HK-2 (cell line): Measurements from ENCODE around the gene CLRN1.
"Not testable (repeated sequence)": the region's sequence is repeated elsewhere in the genome, so short reads cannot be mapped to it uniquely, and the experiment has no call there.

Experiments used
- DNase-seq: peaks from one replicate; pipeline ENCODE4 v3.0.0-alpha.2; 2018; ENCODE audit not compliant: unreplicated experiment

CLRN1 gene, protein sequence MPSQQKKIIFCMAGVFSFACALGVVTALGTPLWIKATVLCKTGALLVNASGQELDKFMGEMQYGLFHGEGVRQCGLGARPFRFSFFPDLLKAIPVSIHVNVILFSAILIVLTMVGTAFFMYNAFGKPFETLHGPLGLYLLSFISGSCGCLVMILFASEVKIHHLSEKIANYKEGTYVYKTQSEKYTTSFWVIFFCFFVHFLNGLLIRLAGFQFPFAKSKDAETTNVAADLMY

DNA sequence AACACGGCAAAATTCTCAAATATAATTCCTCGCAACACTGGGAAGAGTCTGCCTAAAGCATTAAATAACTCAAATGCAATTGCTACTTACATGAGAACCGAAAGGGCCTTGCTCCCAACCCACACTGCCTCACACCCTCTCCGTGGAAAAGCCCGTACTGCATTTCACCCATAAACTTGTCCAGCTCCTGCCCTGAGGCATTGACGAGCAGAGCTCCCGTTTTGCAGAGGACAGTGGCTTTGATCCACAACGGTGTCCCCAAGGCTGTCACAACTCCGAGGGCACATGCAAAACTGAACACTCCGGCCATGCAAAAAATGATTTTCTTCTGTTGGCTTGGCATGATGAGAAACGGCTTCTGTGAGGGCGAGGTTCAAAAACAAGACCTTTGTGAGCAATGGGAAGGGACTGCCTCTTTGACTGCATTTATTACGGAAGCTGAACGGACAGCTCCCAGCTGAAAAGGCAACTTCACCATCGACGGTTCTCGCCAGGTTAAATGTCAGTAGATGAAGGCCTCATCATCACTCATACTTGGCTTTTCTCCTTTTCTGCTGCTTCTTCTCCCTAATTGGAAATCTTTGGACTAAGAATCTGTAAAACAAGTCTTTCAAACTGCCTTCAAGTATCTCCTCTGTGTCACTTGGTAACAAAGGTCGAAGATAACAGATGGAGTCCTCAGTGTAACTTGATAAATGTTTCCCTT, at the start of gene CLRN1:
Gene CLRN1, minus strand, starts transcription at position 362 of the 706 bp plus-strand sequence. Its CDS starts 19 bp downstream, at position 343.
- DNase-seq = no peak

DNA sequence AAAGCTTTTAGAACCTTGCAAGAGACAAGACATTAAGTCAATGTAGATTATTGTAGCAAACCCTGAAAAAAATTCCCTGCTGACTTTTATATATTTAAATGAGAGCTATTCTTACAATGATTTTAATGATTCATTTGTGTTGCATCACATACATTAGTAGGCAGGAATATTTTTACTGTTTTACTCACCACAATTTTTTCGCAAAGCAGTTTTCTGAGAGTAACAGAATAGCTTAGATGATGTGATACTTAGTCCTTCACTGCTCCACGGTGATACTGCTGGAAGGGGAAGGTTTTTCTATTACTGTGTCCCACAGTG, 43.9 kb upstream of the CLRN1 start:
- DNase-seq = no peak

DNA sequence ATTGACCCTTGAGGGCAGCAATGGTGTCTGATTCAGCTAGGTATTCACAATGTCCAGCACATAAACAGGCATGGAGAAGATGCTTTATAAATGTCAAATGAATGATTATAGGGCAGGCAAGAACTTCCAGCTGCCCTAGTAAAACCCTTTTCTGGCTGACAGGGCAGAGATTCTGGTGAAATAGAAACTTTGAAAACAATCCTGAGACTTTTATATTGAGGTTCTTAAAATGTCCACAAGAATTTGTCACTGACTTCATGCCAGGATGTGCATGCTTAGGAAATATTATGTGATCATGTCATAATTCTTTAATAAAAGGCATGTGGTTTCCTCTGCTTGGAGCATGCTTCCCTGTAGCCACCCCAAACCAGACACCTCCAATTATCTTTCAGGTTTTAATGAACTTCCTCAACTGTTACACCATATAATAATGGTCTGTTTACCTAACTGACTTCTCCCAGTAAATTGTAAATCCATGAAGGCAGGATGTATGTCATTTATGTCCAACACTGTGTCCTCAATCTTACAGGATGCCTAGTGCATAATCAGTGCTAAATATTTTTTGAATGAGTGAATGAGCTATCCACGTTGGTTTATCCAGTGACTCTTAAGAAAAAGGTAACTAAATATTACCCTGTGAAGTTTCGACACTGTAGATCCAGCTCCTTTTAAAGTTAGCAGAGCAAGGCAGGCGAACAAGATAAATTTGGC, 43.4 kb upstream of the CLRN1 start:
- DNase-seq = no peak

DNA sequence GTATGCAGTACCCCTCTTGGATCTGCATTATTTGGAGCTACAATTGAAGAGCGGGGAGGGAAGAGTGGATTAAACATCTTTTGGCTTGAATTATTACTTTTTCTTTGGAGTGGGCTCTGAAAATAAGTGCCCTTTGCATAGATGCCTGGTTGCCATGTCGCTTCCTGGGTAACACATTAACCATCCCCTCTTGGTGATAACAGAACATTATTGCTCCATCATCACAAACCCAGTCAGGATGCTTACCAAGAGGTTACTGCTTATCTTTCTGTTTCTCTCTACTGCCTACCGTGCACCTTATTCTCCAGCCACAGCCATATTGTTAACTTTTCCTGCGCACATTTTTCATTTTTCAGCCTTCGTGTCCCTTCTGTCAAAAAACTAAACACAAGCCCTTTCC, 42.7 kb upstream of the CLRN1 start:
- no peak for DNase-seq

DNA sequence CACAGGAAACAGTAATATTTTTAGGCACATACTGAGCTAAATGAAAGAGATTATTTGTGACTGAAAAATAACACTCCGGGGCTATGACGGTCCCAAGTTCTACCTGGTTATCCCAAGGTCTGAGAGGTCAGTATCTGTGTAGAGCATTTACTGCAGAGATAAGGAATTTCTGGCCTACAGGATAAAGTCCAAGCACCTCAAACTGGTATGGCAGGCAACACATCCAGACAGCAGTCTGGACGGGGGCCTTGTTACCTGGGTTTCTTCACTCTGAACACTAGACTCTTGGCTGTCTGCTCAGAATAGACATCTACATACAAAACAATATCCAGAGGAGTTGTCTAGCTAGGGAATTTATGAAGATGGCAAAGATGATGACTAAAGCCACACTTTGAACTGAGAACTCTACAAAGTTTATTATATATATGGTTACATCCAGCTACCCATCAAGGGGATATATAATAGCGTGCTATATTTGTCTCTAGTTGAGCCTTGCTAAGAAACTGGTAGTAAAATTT, 42.0 kb upstream of the CLRN1 start:
- DNase-seq = no peak

DNA sequence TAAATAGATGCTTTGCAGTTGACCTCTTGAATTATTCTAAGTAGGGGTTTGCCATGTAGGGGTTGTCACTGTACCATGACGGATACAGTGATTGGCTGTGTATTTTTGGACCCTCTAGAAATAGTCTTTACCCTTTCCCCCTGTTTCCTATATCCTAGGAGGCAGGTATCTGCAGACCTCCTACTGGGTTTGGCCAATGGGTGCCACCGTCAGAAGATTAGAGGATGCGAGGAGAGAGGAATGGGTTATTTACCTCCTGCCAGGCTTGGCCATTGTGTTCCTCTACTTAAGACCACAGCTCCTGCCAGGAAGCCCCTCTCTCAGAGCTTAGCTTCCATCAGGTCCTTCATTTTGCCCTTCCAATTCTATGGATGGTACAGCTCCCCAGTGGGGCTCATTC, 40.2 kb upstream of the CLRN1 start:
- DNase-seq = no peak

DNA sequence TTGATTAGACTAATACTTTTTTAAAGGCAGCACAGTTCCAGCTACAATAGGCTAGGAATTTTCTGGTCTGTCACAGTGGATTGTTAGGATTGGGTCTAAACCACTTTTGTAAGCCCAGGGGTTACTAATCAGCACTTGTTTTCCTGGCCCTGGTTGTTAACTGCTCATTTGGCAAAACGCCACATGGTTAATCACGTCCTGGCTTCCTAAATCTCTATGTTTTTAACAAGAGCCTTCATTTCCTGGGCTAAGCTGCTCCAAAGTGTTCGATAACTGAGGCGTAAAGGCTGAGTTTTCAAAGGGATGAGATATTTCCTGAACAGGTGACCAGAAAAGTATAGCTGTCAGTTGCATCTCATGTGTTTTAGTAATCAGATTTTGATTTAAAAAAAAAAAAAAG, 38.9 kb upstream of the CLRN1 start:
- DNase-seq = no peak

DNA sequence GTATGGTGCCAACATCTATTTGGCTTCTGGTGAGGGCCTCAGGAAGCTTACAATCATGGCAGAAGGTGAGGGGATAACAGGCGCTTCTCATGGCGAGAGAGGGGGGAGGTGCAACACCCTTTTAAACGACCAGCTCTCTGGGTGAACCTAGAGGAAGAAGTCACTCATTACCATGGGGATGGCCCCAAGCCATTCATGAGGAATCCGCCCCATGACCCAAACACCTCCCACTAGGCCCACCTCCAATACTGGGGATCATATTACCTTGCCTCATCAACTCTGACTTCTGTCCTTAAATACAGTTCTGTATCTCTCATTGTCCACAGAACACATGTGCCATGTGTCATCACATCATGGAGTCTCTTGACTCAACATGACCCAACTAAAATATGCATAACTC, 37.5 kb upstream of the CLRN1 start:
- DNase-seq = no peak

DNA sequence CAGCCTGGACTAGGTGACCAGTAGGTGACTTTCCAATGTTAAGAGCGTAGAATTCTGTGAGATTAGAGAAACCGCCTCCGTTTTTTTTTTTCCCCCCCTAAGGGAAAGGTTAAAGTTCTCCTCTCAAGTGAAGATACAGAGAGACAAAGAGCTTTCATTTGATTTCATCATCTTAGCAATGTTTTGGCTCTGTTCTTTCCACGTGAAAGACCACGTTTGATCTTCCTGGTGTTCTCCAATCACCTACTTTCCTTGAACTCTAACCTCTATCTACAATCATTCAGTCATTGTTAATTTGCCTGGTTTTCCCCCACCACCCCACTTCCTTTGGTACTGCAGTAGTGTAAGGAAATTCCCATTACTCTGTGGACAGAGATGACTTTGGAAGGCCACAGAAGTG, 36.9 kb upstream of the CLRN1 start:
- no peak for DNase-seq

DNA sequence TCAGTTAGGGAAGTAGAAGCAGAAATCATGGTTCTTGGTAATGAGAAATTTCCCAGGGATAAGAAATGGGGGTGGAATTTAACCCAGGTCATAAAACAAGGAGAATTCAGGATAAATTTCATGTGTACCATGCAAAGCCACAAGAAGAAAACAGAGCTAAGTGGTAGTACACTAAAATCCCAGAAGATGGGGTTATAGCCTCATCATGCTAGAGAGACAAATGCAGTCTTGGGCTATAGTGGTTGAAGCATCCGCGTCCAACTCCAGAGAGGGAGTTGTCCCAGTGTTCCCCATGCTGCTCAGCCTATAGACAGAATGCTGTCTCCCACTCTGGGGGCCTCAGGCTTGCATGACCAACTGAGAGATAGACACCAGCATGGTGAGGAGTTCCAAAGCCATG, 36.2 kb upstream of the CLRN1 start:
- no peak for DNase-seq

DNA sequence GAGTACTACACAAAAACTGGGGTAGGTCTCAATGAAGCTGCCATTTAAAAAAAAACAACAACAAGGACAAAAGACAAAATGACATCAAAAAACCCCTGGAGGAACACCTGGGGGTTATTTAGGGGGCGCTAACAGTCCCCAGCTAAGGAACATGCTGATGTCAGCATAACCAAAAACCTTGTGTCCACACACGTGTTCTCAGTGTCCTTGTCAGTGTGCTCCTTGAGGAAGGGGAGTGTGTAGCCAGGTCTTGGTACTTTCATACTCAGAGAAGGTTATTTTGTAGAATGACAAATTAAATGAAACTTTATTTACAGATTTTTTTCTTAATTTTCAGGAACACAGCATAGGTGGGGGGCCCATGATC, 31.2 kb upstream of the CLRN1 start:
- DNase-seq = no peak

DNA sequence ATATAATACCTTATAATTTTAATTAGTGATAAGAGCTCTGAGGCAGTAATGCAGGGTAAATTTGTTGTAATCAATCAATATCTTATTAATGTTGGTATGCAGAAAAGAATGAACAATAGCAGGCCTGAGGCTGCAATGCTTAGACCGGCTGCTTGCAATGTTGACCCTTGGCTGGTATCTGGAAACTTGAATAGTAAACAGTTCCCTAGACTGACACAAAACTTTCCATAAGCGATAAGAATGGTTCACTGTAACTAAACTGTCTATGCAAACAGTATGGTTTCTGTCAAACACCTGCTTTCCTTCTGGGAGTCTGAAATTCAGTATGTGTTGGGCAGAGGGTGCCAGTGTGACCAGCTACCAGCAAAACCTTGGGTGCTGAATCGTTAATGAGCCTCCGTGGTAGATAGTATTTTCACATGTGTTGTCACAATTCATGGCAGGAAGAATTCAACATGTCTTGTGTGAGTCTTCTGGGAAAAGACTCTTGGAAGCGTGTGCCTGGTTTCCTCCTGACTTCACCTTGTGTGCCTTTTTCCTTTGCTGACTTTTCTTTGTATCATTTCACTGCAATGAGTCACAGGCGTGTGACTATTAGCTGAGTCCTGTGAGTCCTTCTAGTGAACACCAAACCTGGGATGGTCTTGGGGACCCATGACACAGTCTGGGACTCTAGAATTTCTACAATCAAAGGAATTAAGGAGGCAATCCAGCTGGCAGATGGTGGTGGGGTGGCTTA, 30.7 kb upstream of the CLRN1 start:
- DNase-seq = peak; percentile 20

DNA sequence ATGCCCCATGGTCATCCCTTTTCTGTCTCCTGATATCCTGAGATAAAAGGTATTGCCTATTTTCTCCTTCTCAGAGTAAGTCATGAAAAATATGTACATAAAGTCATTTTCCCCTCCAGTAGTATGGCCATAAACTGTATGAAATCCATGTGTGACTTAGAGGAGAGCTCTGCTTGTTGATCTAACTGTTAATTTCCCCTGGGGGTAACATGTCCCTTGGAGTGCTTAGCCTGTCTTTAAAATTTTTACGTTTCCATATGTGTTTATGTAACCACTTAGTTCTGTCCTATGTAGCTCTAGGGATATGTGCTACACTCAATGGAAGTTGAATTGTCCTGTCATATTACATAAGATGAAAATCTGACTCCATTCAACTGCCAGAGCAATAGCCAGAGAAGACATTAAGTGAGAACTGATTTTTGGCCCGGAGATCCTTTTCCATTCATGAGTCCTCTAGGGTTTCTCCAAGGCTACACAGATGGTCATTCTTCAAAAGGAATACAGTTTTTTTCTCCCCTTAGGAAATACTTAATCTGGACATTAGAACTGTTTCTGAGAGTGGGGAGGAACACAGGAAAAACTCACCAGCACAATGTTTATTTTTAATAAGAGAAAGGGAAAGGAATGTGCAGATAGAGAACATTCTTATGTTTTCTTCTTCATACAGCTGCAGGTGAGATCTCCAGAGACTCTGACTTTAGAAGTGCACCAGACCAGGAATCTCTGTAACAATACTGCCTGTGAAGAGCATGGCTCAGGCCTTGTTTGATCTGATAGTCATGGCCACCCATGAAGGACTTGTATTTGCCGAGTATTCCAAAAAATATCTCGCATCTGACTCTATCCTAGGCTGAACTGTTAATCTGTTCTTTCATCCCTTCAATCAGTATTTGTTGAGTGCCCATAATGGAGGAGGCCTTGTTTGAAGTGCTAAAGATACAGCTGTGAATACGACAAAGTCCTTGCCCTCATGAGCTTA, 29.8 kb upstream of the CLRN1 start:
- DNase-seq = no peak

DNA sequence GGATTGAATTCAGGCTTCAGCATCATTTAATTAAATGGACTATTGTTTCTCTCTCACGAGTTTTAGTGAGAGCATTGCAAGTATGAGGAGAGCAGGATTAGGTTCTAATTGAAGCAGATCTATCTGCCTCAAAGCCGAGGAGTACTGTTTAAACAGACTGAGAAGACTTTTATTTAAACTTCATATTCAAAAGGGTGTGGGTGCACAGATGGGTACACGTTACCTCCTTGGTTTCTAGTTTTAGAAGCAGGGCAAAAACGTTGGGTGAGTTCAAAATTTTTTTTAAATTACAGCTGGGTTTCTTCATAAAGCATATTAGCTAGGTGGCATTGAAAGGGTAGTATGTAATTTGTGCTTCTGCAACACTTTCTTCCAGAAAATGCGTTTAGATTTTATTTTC, 26.5 kb upstream of the CLRN1 start:
- DNase-seq = no peak

DNA sequence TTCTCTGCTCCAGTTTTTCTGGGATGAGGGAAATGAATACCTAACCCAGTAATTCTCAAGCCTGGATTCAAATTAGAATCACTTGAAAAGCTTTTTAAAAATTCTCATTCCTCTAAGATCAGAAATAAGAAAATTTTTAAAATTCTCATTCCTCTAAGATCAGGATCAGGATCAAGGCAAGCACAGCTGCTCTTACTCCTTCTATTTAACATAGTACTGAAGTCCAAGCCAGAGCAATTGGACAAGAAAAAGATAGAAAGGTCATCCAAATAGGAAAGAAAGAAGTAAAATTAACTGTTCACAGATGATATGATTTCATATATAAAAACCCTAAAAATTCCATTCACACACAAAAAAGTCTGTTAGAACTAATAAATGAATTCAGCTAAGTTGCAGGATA, 24.2 kb upstream of the CLRN1 start:
- no peak for DNase-seq

DNA sequence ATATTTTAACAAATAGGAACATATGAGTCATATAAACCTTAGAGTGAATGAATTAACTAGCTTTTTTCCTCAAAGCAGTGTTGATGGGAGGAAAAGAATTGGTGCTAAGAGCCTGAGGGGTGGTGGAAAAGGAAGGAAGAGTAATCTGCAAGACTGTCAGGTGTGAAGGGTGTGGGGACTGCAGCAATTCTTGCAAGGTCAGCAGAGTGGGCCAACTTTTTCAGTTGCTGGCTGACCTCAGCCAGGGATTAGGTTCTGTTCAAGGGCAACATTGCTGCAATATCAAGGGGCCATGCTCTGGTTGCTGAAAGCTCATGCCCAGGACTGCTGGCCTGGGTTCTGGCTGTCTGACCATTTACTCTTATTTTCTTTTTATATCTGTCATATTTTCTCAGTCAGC, 23.0 kb upstream of the CLRN1 start:
- DNase-seq = no peak

DNA sequence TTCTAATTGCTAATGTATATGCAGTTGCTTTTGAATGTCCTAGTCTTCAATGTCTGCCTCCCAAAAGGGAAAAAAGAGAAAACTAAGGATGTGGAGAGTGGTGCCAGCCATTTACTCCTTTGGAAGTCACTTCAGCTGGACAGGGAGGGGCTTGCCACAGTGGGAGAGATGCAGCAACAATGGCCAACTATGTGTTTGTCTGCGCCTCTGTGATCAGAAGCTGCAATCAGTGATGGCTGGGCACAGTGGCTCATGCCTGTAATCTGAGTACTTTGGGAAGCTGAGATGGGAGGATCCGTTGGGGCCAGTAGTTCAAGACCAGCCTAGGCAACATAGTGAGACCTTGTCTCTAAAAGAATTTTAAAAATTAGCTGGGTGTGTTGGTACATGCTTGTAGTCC, 16.7 kb upstream of the CLRN1 start:
- no peak for DNase-seq

DNA sequence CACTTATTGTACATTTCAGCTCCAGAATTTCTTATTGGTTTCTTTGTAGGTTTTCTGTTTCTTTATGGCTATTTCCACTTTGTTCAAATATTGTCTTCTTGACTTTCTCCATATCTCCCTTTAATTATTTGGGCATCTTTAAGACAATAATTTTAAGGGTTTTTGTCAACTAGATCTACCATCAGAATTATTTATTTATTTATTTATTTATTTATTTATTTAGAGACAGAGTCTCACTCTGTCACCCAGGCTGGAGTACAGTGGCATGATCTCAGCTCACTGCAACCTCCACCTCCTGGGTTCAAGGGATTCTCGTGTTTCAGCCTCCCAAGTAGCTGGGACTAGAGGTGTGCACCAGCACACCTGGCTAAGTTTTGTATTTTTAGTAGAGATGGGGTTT, 15.9 kb upstream of the CLRN1 start:
- DNase-seq = not testable (repeated sequence)

DNA sequence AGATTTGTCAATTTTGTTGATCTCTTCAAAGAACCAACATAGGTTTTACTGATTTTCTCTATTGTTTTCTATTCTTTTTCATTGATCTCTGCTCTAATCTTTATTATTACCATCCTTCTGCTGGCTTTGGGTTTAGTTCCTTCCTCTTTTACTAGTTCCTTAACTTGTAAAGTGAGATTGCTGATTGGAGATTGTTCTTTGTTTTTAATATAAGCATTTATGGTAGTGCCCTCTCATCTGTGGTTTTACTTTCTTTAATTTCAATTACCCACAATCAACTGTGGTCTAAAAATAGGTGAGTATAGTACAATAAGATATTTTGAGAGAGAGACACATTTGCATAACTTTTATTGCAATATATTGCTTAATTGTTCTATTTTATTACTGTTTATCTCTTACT, 13.2 kb upstream of the CLRN1 start:
- DNase-seq = no peak

DNA sequence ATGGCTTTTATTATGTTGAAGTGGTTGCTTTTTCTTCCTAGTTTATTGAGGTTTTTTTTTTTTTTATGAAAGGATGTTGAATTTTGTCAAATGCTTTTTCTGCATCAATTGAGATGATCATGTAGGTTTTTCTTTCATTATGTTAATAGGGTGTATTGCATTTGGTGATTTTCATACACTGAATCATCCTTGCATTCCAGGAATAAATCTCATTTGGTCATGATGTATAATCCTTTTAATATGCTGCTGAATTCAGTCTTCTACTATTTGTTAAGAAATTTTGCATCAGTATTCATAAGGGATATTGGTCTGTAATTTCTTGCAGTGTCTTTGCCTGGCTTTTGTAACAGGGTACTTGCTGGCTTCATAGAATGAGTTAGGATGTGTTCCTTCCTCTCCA, 11.5 kb upstream of the CLRN1 start:
- DNase-seq = no peak

DNA sequence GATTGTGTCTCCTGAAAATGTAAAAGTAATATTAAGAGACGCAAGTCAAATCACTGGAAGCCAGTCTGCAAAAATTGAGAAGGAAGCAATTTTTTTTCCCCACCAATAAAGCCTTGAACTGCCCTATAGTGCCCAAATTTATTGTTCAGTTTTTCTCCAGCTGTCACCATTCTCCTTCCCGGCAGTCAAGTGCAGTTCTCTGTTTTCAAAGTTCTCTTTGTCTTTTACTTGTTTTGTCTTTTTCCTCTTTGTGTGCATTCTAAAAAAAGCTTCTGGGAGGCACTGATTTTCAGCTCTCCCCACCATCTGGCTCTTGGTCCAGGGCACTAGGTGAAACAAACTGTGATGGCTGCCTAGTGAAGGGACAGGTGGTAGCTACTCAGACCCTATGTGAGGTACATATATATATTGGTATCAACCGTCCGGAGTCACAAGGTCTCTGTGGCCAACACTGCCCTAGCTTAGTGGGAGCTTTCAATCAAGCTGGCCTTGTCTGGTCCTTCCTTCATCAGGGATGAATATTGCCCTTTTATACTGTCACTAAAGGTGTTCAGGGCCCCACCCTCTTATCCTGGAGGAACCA, 6.1 kb upstream of the CLRN1 start:
- no peak for DNase-seq
